Pancreas (tissue), 10 donors: Measurements from ENCODE around the gene SLC4A5. TPM values are rescaled to one million over a fixed set of nuclear protein-coding genes. Genes with fewer than 3 reads are reported as not detected.

Experiments used
- ATAC-seq, 4 donors: fragments of 200-7000 bp; cut with Tn5 transposase; one replicate each; pipeline versions ENCODE4 v1.8.0 to v1.9.1; 2020; ENCODE audit warnings: mild to moderate bottlenecking in 4 of 4, moderate library complexity in 4 of 4
- DNase-seq, 6 donors: peaks; one replicate each; pipeline ENCODE4 v3.0.0-alpha.2; 2020
- FAIRE-seq: peaks from 2 replicates; lab custom pipeline; 2012; peaks lifted over from hg19 to GRCh38; lab: Jason Lieb, UNC
- H3K27ac ChIP-seq, 4 donors: fragments of 200-600 bp; sonication (generic); 1 replicate in 3 of 4; 2 replicates in 1 of 4; pipeline versions ENCODE4 v1.5.0 to v1.8.0; 2020
- H3K27me3 ChIP-seq, 4 donors: fragments of 200-600 bp; one replicate each; pipeline ENCODE4 v1.8.0; 2021
- H3K36me3 ChIP-seq, 3 donors: fragments of 200-600 bp; sonication (generic) in 1 of 3; one replicate each; pipeline versions ENCODE4 v1.5.0 to v1.8.0; 2020 to 2021
- H3K4me1 ChIP-seq, 3 donors: fragments of 200-600 bp; one replicate each; pipeline ENCODE4 v1.8.0; 2021
- H3K4me3 ChIP-seq, 4 donors: fragments of 200-600 bp; sonication (generic) in 2 of 4; one replicate each; pipeline versions ENCODE4 v1.5.0 to v1.8.0; 2020 to 2021
- H3K9me3 ChIP-seq, 4 donors: fragments of 200-600 bp; one replicate each; pipeline ENCODE4 v1.8.0; 2021
- WGBS, 2 donors: extraction: QIAGEN DNeasy Blood & Tissue Kit; methylation state at CpG; one replicate each; pipeline ENCODE4 v1.1.7; 2013; 5-methylcytosine and 5-hydroxymethylcytosine counted together
- intact Hi-C, 3 donors: fragments of 100-400 bp; cut with DNase I; formaldehyde crosslinking; loops; one replicate each; pipeline versions ENCODE4 v1.11.1 to v1.14.2; 2022
- polyA plus RNA-seq, 2 donors: library from polyadenylated mRNA; stranded (reverse); fragments of 200-250 nt; gene quantifications; one replicate each; pipeline ENCODE4 v1.2.3, GENCODE V29; 2013
- total RNA-seq, 6 donors: library from RNA; stranded (reverse); fragmentation: NEBNext Ultra II Directional in 4 of 6; extraction: Animal tissue kit (Norgen Biotek cat#: 25700) in 4 of 6; gene quantifications; one replicate each; pipeline versions ENCODE4 v1.2.1 to v1.2.4, GENCODE V29; 2021 to 2023
- TF ChIP-seq, protein P1 (sequence below), 4 donors: fragments of 200-600 bp; sonication (generic) in 3 of 4; IDR thresholded peaks; one replicate each; pipeline versions ENCODE4 v1.5.0 to v1.8.0; 2021; ENCODE audit warnings: antibody characterized with exemption in 4 of 4
- donor health status: healthy with polysubstance abuse.
- donor health status: DM: no; HTN: no; CAD: no; lungs with moderate emphysema.
- donor health status: DM: no; HTN: no; CAD: no.
- donor health status: control.
- donor health status: control.
- donor health status: Bipolar disorder and iron deficiency.
- donor health status: DM: yes; HTN: yes; CAD: no.
- donor health status: DM: no; HTN: no; CAD: no.
- donor health status: DM: no; HTN: no; CAD: no.
- donor health status: DM: yes; HTN: yes; CAD: no.

SLC4A5 gene
- total and polyA plus RNA-seq, 8 donors: 0.60 to 2.2 (median 1.4) TPM

DNA sequence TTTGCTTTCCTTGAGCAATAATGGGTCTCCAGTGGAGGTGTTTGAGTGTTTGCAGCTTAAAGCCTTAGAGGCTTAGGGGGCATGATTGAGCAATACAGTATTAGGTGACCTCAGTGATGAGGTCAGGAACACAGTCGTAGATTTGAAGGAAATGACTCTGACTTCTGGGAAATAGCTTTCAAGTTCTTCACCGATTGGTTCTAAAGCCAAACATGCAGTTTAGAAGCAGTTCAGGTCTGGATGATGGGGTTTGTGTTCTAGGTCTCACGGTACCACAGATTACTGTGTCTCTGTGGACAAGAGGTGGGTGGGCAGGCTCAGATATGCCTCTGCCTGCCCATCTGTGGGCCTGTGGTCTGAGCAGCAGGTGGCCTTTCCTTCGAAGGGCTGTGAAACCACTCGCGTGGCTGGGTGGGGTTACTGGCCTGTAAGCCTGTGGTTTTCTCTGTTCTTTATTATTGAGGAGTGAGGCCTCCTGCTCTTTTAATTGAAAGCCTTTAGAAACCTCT is 137.0 kb downstream of the SLC4A5 start:
- TF ChIP-seq, protein P1, sequence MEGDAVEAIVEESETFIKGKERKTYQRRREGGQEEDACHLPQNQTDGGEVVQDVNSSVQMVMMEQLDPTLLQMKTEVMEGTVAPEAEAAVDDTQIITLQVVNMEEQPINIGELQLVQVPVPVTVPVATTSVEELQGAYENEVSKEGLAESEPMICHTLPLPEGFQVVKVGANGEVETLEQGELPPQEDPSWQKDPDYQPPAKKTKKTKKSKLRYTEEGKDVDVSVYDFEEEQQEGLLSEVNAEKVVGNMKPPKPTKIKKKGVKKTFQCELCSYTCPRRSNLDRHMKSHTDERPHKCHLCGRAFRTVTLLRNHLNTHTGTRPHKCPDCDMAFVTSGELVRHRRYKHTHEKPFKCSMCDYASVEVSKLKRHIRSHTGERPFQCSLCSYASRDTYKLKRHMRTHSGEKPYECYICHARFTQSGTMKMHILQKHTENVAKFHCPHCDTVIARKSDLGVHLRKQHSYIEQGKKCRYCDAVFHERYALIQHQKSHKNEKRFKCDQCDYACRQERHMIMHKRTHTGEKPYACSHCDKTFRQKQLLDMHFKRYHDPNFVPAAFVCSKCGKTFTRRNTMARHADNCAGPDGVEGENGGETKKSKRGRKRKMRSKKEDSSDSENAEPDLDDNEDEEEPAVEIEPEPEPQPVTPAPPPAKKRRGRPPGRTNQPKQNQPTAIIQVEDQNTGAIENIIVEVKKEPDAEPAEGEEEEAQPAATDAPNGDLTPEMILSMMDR (IDR thresholded peaks at IDR 0.05): no peak
- H3K27me3 ChIP-seq: no peaks in the 10 kb centered on the region
- H3K27ac ChIP-seq: peak overlapping the region in 3 of 4 donors; percentile 17 to 67 (median 60)
- WGBS, 2 donors: 63 to 67% methylated on average over 6 of the region's 6 CpGs
- DNase-seq (no peak), ATAC-seq (peak; percentile 25 to 77 (median 64)), FAIRE-seq (no peak)
- intact Hi-C loops: no loop called here
- peaks cover 4 to 24% (median 13%) of the 10 kb centered on the region in 3 donors for H3K4me1 ChIP-seq
- H3K36me3 ChIP-seq: peaks cover 0 to 4% (median 3%) of the 10 kb centered on the region in 3 donors
- no peaks in the 10 kb centered on the region for H3K9me3 ChIP-seq
- no peak overlapping the region for H3K4me3 ChIP-seq

DNA sequence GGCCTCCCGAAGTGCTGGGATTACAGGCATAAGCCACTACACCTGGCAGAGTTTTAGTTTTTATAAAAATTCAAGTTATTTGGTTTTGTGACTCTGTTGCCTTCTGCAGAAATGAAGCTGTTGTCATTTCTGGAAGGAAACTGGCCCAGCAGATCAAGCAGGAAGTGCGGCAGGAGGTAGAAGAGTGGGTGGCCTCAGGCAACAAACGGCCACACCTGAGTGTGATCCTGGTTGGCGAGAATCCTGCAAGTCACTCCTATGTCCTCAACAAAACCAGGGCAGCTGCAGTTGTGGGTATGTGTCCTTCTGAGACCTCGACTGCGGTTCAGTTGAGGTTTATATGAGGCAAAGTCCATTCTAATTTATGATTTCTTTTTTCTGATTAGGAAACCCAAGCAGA is 137.6 kb downstream of the SLC4A5 start:
- no peak for FAIRE-seq

DNA sequence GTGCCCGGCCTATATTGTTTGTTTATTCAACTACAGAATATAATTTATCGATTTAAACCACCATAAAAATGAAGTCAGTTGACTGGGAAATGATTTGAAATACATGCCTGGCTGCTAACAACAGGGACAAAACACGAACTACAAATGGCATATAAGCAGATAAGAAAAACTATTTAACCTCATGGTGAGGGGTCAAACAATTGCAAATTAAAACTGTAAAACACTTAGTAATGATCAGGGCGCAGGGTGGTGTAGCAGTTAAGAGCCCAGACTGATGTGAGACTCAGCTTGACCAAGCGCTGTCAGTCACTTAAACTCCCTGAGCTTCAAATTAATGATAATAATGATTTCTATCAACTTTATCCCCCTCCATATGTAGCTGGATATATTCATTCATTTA is 138.1 kb downstream of the SLC4A5 start:
- peaks cover 0 to 4% (median 3%) of the 10 kb centered on the region in 3 donors for H3K36me3 ChIP-seq
- intact Hi-C loops: no loop called here
- DNase-seq: no peak
- H3K9me3 ChIP-seq: no peaks in the 10 kb centered on the region
- ATAC-seq: peak in 1 of 4 donors; percentile 5
- H3K4me1 ChIP-seq: peaks cover 5 to 35% (median 24%) of the 10 kb centered on the region in 3 donors
- TF ChIP-seq, protein P1 (IDR thresholded peaks at IDR 0.05): no peak
- 69 to 74% methylated on average over 5 of the region's 5 CpGs for WGBS, 2 donors
- peak overlapping the region in 2 of 4 donors; percentile 60 to 67 for H3K27ac ChIP-seq
- H3K4me3 ChIP-seq: no peak overlapping the region
- no peaks in the 10 kb centered on the region for H3K27me3 ChIP-seq
- FAIRE-seq: no peak

More for the DNA sequence above, 137.6 kb downstream of the SLC4A5 start:
- Histone ChIP-seq H3K36me3 (peaks cover 0 to 4% (median 3%) of the 10 kb centered on the region in 3 donors), H3K27ac (peak overlapping the region in 2 of 4 donors; percentile 60 to 67), H3K4me1 (peaks cover 4 to 31% (median 19%) of the 10 kb centered on the region in 3 donors), H3K4me3 (no peak overlapping the region), H3K27me3 (no peaks in the 10 kb centered on the region), H3K9me3 (no peaks in the 10 kb centered on the region)
- 27 to 28% methylated on average over 6 of the region's 6 CpGs for WGBS, 2 donors
- ATAC-seq: peak; percentile 76 to 86 (median 79)
- peak in 2 of 6 donors; percentile 39 to 49 for DNase-seq
- intact Hi-C loops: no loop called here
- TF ChIP-seq, protein P1 (IDR thresholded peaks at IDR 0.05): no peak

DNA sequence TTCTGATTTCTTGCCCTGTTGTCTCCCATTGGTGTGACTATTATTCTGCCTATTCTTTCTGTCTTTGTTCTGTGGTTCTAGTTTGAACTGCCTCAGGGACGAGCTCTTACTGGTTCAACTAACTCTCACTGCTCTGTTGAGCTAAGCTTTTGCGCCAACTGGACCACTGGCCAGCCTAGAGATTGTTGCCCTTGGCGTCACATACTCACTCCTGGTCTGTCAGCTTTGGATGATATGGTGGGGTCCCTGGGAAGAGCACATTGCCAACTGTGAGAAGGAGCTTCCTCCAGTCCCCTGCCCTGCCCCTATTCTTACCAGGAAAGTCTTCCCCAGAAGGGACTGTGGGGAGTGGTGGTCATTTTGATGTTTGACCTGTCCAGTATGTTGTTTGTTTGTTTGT is 138.8 kb downstream of the SLC4A5 start:
- no peaks in the 10 kb centered on the region for H3K9me3 ChIP-seq
- intact Hi-C loops: no loop called here
- peaks cover 0 to 3% (median 3%) of the 10 kb centered on the region in 3 donors for H3K36me3 ChIP-seq
- no peak overlapping the region for H3K4me3 ChIP-seq
- ATAC-seq: no peak
- no peak for DNase-seq
- no peak for FAIRE-seq
- H3K4me1 ChIP-seq: peaks cover 10 to 36% (median 29%) of the 10 kb centered on the region in 3 donors
- 86 to 98% methylated on average over 3 of the region's 3 CpGs for WGBS, 2 donors
- TF ChIP-seq, protein P1 (IDR thresholded peaks at IDR 0.05): no peak
- no peak overlapping the region for H3K27ac ChIP-seq
- H3K27me3 ChIP-seq: no peaks in the 10 kb centered on the region

DNA sequence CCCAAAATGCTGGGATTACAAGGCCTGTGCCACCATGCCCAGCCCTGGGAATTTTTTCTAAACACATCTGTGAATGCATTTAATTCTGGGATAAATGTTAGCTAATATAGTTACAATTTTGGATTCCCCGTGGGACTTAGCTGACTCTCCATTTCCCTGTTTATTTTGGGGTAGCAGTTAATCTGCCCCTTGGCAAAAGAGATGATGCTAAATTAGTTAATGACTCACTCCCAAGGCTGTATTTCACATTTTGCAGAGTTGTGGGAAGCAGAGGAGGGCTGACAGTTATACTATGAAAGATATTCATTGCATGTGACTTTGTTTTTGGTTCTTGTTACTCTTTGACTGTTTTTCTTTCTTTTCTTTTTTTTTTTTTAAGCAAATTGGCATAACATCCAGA is 141.6 kb downstream of the SLC4A5 start:
- Histone ChIP-seq H3K9me3 (no peaks in the 10 kb centered on the region), H3K4me1 (peaks cover 10 to 33% (median 29%) of the 10 kb centered on the region in 3 donors), H3K27me3 (no peaks in the 10 kb centered on the region), H3K4me3 (no peak overlapping the region), H3K27ac (no peak overlapping the region), H3K36me3 (no peaks in the 10 kb centered on the region)
- WGBS, 2 donors: 22 to 24% methylated on average over 1 of the region's 1 CpG
- TF ChIP-seq, protein P1 (IDR thresholded peaks at IDR 0.05): no peak
- no peak for FAIRE-seq
- DNase-seq: no peak
- ATAC-seq: no peak
- intact Hi-C loops: no loop called here
